Kidney capillary endothelial cell (primary cell): Measurements from ENCODE around the gene PCDHGB1.
"Not testable (repeated sequence)": the region's sequence is repeated elsewhere in the genome, so short reads cannot be mapped to it uniquely, and the experiment has no call there.

Experiments
- DNase-seq: peaks from one replicate; pipeline ENCODE4 v3.0.0-alpha.2; 2018; ENCODE audit warnings: low spot score

The PCDHGB1 gene

DNA sequence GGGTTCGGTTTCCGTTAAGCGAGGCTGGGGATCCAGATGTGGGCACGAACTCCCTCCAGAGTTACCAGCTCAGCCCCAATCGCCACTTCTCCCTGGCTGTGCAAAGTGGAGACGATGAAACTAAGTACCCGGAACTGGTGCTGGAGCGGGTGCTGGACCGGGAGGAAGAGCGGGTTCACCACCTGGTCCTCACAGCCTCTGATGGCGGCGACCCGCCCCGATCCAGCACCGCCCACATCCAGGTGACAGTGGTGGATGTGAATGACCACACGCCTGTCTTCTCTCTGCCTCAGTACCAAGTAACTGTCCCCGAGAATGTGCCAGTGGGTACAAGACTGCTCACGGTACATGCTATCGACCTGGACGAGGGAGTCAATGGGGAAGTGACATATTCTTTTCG is 33.4 kb downstream of the PCDHGB1 start:
- no peak for DNase-seq

DNA sequence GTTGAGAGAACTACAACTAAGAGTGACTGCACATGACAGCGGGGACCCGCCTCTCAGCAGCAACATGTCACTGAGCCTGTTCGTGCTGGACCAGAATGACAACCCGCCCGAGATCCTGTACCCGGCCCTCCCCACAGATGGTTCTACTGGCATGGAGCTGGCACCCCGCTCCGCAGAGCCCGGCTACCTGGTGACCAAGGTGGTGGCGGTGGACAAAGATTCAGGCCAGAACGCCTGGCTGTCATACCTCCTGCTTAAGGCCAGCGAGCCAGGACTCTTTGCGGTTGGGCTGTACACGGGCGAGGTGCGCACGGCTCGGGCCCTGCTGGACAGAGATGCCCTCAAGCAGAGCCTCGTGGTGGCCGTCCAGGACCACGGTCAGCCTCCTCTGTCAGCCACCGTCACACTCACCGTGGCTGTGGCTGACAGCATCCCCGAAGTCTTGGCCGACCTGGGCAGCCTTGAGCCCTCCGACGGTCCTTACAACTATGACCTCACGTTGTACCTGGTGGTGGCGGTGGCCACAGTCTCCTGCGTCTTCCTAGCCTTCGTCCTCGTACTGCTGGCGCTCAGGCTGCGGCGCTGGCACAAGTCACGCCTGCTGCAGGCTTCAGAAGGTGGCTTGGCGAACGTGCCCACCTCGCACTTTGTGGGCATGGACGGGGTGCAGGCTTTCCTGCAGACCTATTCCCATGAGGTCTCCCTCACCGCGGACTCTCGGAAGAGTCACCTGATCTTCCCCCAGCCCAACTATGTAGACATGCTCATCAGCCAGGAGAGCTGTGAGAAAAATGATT is 34.8 kb downstream of the PCDHGB1 start:
- no peak for DNase-seq

DNA sequence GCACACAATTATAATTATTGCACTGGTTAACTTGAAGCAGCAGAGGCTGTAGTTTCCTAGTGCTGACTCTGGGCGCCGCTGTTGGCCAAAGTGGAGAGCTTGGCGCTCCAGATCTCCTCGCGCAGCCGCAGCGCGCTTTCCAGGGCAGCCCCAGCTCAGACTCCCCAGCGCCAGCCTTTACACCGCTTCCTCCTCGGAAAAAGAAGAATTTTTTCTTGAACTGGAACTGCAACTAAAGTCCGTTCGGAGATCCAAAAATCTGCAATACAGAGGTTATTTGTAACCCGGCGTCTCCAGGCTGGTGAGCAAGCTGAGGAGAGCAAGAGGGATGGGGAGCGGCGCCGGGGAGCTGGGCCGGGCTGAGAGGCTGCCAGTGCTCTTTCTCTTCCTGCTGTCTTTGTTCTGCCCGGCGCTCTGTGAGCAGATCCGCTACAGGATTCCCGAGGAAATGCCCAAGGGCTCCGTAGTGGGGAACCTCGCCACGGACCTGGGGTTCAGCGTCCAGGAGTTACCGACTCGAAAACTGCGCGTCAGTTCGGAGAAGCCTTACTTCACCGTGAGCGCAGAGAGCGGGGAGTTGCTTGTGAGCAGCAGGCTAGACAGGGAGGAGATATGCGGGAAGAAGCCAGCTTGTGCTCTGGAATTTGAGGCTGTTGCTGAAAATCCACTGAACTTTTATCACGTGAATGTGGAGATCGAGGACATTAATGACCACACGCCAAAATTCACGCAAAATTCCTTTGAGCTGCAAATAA is 37.8 kb downstream of the PCDHGB1 start, which contains the start of gene PCDHGB4:
PCDHGB4 (plus strand) TSS at position 142 of the 755 bp plus-strand sequence; CDS start at position 329, 187 bp downstream.
- not testable (repeated sequence) for DNase-seq

DNA sequence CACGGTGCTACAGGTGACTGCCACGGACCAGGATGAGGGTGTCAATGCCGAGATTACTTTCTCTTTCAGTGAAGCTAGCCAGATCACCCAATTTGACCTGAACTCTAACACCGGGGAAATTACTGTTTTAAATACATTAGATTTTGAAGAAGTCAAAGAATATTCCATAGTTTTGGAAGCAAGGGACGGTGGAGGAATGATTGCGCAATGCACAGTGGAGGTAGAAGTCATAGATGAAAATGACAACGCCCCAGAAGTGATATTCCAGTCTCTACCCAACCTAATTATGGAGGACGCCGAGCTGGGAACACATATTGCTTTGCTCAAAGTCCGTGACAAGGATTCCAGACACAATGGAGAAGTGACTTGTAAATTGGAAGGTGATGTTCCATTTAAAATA is 38.8 kb downstream of the PCDHGB1 start:
- DNase-seq: no peak

DNA sequence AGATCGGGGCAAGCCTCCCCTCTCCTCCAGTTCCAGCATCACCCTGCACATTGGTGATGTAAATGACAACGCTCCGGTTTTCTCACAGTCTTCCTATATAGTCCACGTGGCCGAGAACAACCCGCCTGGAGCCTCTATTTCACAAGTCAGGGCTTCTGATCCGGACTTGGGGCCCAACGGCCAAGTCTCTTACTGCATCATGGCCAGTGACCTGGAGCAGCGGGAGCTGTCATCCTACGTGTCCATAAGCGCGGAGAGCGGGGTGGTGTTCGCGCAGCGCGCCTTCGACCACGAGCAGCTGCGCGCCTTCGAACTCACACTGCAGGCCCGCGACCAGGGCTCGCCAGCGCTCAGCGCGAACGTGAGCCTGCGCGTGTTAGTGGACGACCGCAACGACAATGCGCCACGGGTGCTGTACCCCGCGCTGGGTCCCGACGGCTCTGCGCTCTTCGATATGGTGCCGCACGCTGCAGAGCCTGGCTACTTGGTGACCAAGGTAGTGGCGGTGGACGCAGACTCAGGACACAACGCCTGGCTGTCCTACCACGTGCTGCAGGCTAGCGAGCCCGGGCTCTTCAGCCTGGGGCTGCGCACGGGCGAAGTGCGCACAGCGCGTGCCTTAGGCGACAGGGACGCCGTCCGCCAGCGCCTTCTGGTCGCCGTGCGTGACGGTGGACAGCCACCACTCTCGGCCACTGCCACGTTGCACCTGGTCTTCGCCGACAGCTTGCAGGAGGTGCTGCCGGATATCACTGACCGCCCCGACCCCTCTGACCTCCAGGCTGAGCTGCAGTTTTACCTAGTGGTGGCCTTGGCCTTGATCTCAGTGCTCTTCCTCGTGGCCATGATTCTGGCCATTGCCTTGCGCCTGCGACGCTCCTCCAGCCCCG is 39.5 kb downstream of the PCDHGB1 start:
- DNase-seq: no peak

DNA sequence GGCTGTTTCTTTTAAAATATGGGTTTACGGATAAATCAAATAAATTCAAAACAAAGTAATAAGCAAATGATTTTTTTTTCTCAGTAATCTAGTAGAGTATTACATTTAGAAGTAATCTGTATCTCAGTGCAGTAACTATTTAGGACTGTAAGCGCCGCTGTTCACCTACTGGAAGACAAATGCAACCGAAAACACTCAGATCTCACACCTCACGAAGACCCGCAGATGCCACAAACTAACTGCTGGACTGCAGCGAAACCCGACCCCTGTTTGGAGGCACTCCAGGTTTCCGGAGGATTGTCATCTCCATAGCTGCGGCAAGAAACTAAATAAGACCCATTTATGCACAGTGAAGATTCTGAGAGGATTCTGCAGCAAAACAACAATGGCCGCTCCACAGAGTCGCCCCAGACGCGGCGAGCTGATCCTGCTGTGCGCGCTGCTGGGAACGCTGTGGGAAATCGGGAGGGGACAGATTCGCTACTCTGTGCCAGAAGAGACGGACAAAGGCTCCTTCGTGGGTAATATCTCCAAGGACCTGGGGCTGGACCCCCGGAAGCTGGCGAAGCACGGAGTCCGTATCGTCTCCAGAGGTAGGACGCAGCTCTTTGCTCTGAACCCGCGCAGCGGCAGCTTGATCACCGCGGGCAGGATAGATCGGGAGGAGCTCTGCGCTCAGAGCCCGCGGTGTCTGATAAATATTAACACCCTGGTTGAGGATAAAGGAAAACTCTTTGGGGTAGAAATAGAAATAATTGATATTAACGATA is 42.7 kb downstream of the PCDHGB1 start, which contains the start of gene PCDHGA8:
PCDHGA8 (plus strand) TSS at position 205 of the 770 bp plus-strand sequence; CDS start at position 386, 181 bp downstream.
- DNase-seq: no peak

DNA sequence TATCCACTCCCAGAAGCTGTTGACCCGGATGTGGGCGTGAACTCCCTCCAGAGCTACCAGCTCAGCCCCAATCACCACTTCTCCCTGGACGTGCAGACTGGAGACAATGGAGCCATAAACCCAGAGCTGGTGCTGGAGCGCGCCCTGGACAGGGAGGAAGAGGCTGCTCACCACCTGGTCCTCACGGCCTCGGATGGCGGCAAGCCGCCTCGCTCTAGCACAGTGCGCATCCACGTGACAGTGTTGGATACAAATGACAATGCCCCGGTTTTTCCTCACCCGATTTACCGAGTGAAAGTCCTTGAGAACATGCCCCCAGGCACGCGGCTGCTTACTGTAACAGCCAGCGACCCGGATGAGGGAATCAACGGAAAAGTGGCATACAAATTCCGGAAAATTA is 43.4 kb downstream of the PCDHGB1 start:
- no peak for DNase-seq

DNA sequence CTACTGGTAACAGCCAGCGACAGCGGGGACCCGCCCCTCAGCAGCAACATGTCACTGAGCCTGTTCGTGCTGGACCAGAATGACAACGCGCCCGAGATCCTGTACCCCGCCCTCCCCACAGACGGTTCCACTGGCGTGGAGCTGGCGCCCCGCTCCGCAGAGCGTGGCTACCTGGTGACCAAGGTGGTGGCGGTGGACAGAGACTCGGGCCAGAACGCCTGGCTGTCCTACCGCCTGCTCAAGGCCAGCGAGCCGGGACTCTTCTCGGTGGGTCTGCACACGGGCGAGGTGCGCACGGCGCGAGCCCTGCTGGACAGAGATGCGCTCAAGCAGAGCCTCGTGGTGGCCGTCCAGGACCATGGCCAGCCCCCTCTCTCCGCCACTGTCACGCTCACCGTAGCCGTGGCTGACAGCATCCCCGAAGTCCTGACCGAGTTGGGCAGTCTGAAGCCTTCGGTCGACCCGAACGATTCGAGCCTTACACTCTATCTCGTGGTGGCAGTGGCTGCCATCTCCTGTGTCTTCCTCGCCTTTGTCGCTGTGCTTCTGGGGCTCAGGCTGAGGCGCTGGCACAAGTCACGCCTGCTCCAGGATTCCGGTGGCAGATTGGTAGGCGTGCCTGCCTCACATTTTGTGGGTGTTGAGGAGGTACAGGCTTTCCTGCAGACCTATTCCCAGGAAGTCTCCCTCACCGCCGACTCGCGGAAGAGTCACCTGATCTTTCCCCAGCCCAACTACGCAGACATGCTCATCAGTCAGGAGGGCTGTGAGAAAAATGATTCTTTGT is 44.7 kb downstream of the PCDHGB1 start:
- not testable (repeated sequence) for DNase-seq

DNA sequence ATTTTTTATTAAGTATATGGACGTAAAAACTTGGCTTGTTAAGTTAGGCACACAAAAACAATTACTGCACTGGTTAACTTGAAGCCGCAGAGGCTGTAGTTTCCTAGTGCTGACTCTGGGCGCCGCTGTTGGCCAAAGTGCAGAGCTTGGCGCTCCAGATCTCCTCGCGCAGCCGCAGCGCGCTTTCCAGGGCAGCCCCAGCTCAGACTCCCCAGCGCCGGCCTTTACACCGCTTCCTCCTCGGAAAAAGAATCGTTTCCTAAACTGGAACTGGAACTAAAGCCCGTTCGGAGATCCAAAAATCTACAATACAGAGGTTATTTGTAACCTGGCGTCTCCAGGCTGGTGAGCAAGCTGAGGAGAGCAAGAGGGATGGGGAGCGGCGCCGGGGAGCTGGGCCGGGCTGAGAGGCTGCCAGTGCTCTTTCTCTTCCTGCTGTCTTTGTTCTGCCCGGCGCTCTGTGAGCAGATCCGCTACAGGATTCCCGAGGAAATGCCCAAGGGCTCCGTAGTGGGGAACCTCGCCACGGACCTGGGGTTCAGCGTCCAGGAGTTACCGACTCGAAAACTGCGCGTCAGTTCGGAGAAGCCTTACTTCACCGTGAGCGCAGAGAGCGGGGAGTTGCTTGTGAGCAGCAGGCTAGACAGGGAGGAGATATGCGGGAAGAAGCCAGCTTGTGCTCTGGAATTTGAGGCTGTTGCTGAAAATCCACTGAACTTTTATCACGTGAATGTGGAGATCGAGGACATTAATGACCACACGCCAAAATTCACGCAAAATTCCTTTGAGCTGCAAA is 48.1 kb downstream of the PCDHGB1 start, which contains the start of gene PCDHGB5:
PCDHGB5 (plus strand) TSS at position 192 of the 796 bp plus-strand sequence; CDS start at position 373, 181 bp downstream.
- not testable (repeated sequence) for DNase-seq

DNA sequence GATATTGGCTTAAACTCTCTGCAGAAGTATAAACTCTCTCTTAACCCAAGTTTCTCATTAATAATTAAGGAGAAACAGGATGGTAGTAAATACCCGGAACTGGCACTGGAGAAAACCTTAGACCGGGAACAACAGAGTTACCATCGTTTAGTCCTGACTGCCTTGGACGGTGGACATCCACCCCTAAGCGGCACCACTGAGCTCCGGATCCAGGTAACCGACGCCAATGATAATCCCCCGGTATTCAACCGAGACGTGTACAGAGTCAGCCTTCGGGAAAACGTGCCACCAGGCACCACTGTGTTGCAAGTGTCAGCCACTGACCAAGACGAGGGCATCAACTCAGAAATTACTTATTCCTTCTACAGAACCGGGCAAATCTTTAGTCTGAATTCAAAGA is 48.7 kb downstream of the PCDHGB1 start:
- no peak for DNase-seq

DNA sequence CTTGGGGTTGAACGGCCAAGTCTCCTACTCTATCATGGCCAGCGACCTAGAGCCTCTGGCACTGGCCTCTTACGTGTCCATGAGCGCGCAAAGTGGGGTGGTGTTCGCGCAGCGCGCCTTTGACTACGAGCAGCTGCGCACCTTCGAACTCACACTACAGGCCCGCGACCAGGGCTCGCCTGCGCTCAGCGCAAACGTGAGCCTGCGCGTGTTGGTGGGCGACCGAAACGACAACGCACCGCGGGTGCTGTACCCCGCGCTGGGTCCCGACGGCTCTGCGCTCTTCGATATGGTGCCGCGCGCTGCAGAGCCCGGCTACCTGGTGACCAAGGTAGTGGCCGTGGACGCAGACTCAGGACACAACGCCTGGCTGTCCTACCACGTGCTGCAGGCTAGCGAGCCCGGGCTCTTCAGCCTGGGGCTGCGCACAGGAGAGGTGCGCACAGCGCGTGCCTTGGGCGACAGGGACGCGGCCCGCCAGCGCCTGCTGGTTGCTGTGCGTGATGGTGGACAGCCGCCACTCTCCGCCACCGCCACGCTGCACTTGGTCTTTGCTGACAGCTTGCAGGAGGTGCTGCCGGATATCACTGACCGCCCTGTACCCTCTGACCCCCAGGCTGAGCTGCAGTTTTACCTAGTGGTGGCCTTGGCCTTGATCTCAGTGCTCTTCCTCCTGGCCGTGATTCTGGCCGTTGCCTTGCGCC is 49.8 kb downstream of the PCDHGB1 start:
- no peak for DNase-seq
